ENCODE measurements around the gene CBLN3. TPM values are rescaled to one million over a fixed set of nuclear protein-coding genes. Genes with fewer than 3 reads are reported as not detected.
A peak's percentile ranks its signal among the peaks of the same experiment; 100 is the strongest.

Gene CBLN3
- total RNA-seq, 2 donors from 2014 or later, result 2.0 to 2.5 TPM

- ATAC-seq (peak; percentile 34), DNase-seq (peak; percentile 65)
- intact Hi-C loops (cut with DNase I, micrococcal nuclease), result loop anchor here (2.0 to 10.0 kb wide), 4 partner anchors 64 to 98 kb away; partner anchors contain the start of genes NFATC4 (in 2 of the 2), ADCY4 (in 1 of the 2) and RIPK3 (in 1 of the 2)
Observed at GRCh38 chr14:24430682-24431568, 1.5 kb upstream of the CBLN3 start.

GRCh38 chr14:24430143-24430681 is 744 bp upstream of the CBLN3 start:
- peak; percentile 60 for ATAC-seq
- DNase-seq, result peak; percentile 82 to 86
- intact Hi-C loops (cut with DNase I, micrococcal nuclease), result loop anchor here (2.0 to 10.0 kb wide), 4 partner anchors 63 to 97 kb away; partner anchors contain the start of genes NFATC4 (in 2 of the 2), ADCY4 (in 1 of the 2) and RIPK3 (in 1 of the 2)

DNA sequence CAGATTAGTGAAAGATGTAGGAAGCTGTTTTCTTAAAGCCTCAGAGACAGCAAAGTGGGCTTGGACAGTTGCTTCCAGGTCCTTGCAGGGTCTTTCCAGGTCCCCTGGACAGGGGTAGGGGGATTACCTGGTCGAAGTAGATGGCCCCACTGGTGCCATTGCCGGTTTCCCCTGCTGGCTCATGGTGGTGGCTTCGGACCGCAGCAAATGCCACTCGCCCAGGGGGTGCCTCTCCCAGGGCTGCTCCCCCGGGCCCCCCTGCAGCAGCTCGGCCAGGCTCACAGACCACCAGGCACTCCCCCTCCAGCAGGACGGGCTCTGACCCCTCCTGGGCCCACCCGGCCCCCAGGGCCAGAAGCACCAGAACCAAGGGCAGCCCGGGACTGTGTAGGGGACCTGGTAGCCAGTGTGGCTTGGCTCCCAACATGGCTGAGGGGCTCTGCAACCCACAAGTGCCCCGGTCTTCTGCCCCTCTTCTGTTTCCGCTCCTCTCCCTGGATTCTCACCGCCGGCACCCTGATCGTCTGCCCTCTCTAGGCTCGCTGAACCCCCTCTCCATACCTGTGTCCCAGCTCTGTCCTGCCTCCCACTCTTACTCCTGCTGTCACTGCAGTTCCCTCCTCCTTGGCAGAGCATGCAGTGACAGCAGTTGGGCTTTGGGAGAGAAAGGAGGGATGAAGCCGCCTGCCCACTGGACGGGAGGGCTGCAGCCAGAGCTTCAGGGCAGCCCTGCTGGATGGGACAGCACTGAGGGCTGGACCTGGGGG is 657 bp downstream of the CBLN3 start:
- ATAC-seq, result no peak
- intact Hi-C loops (cut with DNase I, micrococcal nuclease), result no loop called here
- DNase-seq, result peak in 1 of 2 donors; percentile 39

DNA sequence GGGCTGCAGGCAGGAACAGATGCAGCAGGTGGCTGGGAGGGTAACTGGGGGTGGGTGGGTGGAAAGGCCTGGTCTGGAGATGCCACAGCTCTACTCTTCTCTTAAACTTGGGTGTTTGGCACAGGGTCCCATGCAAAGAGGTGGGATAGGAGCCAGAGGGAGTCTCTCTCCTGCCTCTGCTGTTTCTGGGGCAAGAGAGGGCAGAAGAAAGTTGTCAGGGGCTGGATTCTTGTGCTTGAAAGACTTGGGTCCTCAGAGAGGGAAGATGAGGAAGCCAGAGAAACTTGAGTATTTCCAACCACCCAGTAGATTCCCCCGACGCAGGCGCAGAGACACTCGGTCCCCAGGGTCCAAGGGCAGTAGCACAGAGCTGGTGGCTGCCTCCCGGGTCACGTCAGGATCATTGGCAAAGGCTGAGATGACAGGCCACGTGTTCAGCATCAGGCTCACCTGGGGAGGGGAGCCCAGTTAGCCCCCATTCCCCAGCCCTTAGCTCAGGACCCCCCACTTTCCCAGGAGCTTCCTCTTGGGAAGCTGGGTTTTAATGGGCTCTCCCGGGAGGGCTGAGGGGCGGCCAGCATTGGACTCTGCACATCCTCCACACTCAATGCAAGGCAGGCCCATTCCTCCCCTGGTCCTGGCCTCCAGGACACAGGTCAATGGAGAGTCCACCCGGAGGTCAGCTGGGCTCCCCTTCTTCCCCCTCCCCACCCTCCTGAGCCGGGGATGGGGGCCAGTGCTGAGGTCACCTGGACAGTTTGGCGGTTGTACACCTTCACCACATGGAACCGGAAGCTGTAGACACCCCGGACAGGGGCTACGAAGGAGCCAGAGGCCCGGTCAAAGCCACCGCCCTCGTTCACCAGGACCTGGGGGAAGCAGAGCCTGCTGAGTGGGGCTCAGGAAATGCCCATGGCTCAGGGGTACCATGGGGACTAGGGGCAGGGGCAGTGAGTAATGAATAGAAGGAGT is 1.6 kb downstream of the CBLN3 start:
- DNase-seq (peak in 1 of 2 donors; percentile 27), ATAC-seq (no peak)
- intact Hi-C loops (cut with DNase I, micrococcal nuclease), result no loop called here

DNA sequence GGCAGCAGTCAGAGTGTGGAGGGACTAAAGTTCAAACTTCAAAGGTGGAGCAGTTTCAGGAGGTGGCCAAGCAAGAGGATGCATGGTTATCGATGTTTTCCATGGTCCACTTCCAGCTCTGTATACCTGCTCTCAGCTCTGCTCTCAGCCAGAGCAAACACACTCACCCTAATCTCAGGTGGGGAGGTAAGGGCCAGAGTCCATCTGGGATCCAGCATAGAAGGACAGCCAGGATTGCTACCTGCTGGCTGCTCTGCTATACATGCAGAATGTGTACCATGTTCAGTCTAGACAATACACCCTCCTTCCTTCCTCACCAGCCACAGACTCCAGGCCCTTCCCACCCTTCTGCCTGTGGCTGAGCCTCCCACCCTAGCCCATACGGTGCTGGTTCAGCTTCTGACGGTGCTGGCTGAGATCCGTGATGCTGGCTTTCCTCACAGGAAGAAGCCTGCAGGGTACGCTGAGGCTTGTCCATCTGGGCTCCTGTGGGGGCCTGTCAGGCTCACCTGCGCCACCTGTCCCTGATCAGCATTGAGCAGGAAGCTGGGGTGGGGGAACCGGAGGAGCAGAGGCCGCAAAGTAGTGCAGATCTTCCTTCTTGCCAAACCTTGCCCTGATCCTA is 2.4 kb downstream of the CBLN3 start:
- DNase-seq (peak; percentile 54 to 73), ATAC-seq (peak; percentile 60)
- intact Hi-C loops (cut with DNase I, micrococcal nuclease), result no loop called here

- ATAC-seq, result no peak
- intact Hi-C loops (cut with DNase I, micrococcal nuclease), result no loop called here
- no peak for DNase-seq
Observed at GRCh38 chr14:24426150-24426911, 3.1 kb downstream of the CBLN3 start.

DNA sequence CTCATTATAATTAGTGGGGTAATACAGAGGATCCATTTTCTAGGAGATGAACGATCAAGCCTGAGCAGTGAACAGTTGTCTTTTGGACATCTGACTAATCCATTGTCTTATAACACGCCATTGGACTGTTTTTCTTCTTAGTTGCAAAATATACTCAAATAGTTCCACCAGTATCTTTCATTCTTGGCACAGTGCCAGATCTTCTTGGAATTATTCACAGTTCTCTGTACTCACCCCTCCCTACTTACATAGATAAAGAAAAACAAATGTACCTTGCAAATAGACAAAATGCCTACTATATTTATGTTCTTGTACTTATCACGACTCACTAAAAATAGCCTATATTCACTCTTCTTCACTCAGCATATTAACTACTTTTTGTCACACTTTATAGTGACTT is 3.8 kb downstream of the CBLN3 start:
- intact Hi-C loops (cut with DNase I, micrococcal nuclease), result no loop called here
- ATAC-seq (no peak), DNase-seq (no peak)

DNA sequence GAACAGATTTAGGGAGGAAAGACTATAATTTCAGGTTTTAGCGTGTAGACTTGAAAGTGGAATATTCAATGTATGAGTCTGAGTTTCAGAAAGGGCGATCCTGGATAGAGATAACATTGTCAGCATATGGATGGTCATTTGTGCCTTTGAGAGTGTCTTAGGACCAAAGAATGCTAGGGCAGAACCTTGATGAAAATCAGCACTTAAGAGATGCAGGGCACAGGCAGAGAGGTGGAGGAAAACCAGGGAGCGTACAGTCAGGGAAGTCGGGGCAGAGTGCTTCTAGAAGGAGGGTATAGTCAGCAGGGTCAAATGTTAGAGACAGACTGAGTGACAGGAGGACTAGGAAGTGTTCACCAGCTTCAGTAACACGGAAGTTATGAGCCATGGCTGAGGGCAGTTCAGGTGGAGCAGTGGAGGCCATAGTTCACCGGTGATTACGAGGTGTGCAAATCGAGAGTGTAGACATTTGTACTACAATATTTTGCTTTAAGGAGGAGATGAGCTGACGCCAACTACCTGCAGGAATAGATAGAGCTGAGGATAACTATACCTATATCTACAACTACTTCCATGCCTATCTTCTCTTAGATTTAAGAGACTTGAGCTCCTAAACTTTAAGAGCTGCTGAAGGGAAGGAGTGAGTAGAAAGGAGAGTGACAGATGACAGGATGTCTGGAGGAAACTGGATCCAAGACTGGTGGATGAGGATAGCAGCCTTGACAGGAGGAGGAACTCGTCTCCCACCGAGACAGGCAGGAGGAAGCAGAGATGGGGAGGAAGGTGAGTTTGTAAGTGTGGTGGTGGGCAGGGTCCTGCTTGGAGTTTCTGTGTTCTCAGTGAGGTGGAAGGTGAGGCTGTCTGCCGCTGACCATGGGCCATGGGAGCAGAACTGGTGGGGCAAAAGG is 6.5 kb downstream of the CBLN3 start:
- intact Hi-C loops (cut with DNase I, micrococcal nuclease), result no loop called here
- DNase-seq, result peak; percentile 62 to 76
- ATAC-seq, result peak; percentile 65

DNA sequence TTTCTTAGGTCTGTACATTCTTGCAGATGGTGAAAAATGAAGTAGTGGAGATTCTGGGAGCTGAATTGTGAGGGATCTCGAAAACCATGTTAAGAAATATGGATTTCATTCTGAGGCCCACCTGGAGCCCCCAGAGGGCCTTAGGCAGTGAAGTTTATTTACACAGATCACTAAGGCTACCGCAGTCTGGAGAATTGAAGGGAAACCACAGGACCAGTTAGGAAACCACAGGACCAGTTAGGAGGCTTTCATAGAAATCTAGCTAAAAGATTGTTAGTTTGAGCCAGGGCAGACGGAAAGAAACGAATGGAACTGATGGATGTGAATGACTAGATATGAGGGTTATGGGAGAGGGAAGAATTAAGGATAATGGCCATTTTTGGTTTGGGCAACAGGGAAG is 7.2 kb downstream of the CBLN3 start:
- intact Hi-C loops (cut with DNase I, micrococcal nuclease), result no loop called here
- peak in 1 of 2 donors; percentile 0 for DNase-seq
- ATAC-seq, result no peak

GRCh38 chr14:24418492-24418873 is 11.0 kb downstream of the CBLN3 start:
- DNase-seq (peak; percentile 59 to 80), ATAC-seq (peak; percentile 75)
- intact Hi-C loops (cut with DNase I, micrococcal nuclease), result no loop called here

- intact Hi-C loops (cut with DNase I, micrococcal nuclease), result no loop called here
- peak in 1 of 2 donors; percentile 25 for DNase-seq
- peak; percentile 12 for ATAC-seq
Observed at GRCh38 chr14:24417832-24418491, 11.5 kb downstream of the CBLN3 start.

DNA sequence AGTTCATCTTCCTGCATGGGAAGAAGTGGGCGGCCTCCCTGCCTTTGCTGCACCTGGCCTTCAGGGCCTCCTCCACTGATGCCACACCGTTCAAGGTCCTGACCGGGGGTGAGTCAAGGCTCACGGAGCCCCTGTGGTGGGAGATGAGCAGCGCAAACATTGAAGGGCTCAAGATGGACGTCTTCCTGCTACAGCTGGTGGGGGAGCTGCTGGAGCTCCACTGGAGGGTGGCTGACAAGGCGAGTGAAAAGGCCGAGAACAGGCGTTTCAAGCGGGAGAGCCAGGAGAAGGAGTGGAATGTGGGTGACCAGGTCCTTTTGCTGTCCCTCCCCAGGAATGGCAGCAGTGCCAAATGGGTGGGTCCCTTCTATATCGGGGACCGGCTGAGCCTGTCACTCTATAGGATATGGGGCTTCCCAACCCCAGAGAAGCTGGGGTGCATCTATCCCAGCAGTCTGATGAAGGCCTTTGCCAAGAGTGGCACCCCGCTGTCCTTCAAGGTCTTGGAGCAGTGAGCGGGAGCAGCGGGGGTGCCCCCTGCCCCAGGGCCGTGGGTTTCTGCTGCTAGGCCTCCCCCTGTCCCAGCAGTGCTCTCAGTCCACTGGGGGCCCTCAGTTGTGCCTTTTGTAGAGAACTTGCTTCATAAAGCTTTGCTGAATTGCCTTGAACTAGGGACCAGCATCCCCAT is 12.4 kb downstream of the CBLN3 start:
- DNase-seq (no peak), ATAC-seq (no peak)
- intact Hi-C loops (cut with DNase I, micrococcal nuclease), result no loop called here

- DNase-seq (no peak), ATAC-seq (no peak)
- intact Hi-C loops (cut with DNase I, micrococcal nuclease), result no loop called here
Observed at GRCh38 chr14:24416254-24416931, 13.1 kb downstream of the CBLN3 start.

DNA sequence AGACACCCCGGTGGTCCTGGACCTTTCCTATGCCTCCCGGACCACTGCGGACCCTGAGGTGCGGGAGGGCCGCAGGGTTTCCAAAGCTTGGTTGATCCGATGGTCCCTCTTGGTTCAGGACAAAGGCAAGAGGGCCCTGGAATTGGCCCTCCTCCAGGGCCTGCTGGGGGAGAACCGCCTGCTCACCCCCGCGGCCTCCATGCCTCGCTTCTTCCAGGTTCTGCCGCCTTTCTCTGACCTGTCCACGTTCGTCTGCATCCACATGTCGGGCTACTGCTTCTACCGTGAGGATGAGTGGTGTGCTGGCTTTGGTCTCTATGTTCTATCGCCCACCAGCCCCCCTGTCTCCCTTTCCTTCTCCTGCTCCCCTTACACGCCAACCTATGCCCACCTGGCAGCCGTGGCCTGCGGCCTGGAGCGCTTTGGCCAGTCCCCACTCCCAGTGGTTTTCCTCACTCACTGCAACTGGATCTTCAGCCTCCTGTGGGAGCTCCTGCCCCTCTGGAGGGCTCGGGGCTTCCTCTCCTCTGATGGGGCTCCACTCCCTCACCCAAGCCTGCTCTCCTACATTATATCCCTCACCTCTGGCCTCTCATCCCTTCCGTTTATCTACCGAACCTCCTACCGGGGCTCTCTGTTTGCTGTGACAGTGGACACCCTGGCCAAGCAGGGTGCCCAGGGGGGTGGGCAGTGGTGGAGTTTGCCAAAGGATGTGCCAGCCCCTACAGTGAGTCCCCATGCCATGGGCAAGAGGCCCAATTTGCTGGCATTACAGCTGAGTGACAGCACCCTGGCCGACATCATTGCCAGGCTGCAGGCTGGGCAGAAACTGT is 13.8 kb downstream of the CBLN3 start:
- intact Hi-C loops (cut with DNase I, micrococcal nuclease), result no loop called here
- peak in 1 of 2 donors; percentile 24 for DNase-seq
- no peak for ATAC-seq

Data from left colon (tissue), 2 donors.